ENCODE results near the gene TNS1.

- TF ChIP-seq EZH2 (IDR thresholded peaks at IDR 0.05) (no peak), FOXP2 (optimal IDR thresholded peaks at IDR 0.05; ENCODE audit: control extremely low read depth, extremely low read length, insufficient read depth) (no peak)
Measured at GRCh38 chr2:218002845-218003180, at the start of gene TNS1.

Measured in SK-N-MC (cell line).